ENCODE data around the gene CENPB.
A peak's percentile ranks its signal among the peaks of the same experiment; 100 is the strongest.

CENPB gene

GRCh38 chr20:3749087-3749688 lies 37.4 kb downstream of the CENPB start:
- TF ChIP-seq GATA1 (IDR thresholded peaks at IDR 0.05; ENCODE audit: low read depth, low read length) = no peak
- no peak for TF ChIP-seq POLR2A (IDR thresholded peaks at IDR 0.05; ENCODE audit: low read length)
- DNase-seq = no peak

- TF ChIP-seq POLR2A (IDR thresholded peaks at IDR 0.05; ENCODE audit: low read length) (no peak), GATA1 (IDR thresholded peaks at IDR 0.05; ENCODE audit: low read depth, low read length) (no peak)
- no peak for DNase-seq
Measured at GRCh38 chr20:3748073-3748472, 38.5 kb downstream of the CENPB start.

GRCh38 chr20:3747471-3747870 lies 39.1 kb downstream of the CENPB start:
- DNase-seq = no peak
- no peak for TF ChIP-seq POLR2A (IDR thresholded peaks at IDR 0.05; ENCODE audit: low read length)
- no peak for TF ChIP-seq GATA1 (IDR thresholded peaks at IDR 0.05; ENCODE audit: low read depth, low read length)

GRCh38 chr20:3745686-3746173 lies 40.8 kb downstream of the CENPB start:
- TF ChIP-seq GATA1 (IDR thresholded peaks at IDR 0.05; ENCODE audit: low read depth, low read length) (no peak), POLR2A (IDR thresholded peaks at IDR 0.05; ENCODE audit: low read length) (no peak)
- DNase-seq = no peak

GRCh38 chr20:3744806-3745685 lies 41.5 kb downstream of the CENPB start:
- TF ChIP-seq POLR2A (IDR thresholded peaks at IDR 0.05; ENCODE audit: low read length) = no peak
- no peak for TF ChIP-seq GATA1 (IDR thresholded peaks at IDR 0.05; ENCODE audit: low read depth, low read length)
- peak; percentile 88 to 89 for DNase-seq

DNA sequence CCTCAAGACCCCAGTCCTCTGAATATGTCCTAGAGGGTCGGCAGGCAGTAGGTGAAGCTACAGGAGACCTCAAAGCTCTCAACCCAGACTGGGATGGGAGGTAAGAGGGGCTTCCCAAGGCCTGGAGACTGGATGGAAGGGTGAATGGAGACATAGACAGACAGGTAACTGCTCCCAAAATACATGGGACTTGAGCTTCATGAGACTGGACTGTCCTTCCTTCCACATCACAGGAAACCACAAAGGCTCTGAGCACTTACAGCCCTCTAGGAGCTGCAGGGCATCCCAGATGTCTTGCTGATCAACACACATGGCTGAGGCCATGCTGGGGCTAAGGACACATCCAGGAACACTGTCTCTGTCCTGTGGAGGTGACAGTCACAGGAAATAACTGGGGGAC lies 42.5 kb downstream of the CENPB start:
- TF ChIP-seq GATA1 (IDR thresholded peaks at IDR 0.05; ENCODE audit: low read depth, low read length) (no peak), POLR2A (IDR thresholded peaks at IDR 0.05; ENCODE audit: low read length) (no peak)

GRCh38 chr20:3743251-3743650 lies 43.3 kb downstream of the CENPB start:
- no peak for DNase-seq
- TF ChIP-seq POLR2A (IDR thresholded peaks at IDR 0.05; ENCODE audit: low read length) (no peak), GATA1 (IDR thresholded peaks at IDR 0.05; ENCODE audit: low read depth, low read length) (no peak)

More for the DNA sequence above, 42.5 kb downstream of the CENPB start:
- no peak for DNase-seq

GRCh38 chr20:3741836-3742458 lies 44.6 kb downstream of the CENPB start:
- DNase-seq = no peak
- TF ChIP-seq POLR2A (IDR thresholded peaks at IDR 0.05; ENCODE audit: low read length) = no peak
- no peak for TF ChIP-seq GATA1 (IDR thresholded peaks at IDR 0.05; ENCODE audit: low read depth, low read length)

DNA sequence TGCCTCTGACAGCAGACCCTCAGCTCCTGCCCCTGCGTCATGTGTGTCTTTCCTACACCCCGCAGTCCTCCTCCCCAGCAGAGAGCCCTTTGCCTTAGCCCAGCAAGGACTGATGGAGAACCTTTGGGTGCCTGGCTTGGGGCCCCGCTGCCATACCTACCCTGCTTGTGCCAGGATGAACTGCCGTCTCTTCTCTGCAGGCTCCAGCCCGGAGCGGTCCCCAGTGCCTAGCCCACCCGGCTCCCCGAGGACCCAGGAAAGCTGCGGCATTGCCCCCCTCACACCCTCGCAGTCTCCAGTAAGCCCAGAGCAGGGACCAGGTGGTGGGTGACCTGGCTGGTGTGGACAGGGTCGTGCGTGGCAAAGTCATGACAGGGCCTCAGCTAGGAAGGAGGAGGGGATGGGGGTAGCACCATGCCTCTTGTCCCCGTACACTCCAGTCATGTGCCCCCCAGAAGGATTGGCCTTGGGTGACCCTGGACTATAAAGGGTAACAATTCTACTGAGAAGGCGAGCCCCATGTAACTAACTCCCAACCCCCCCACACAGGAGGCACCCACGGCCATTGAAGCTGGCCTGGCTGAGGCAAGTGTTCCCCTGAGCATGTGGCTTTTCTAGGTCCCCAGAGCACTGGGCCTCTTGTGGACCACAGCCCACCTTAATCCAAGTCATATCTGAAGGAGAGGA lies 45.8 kb downstream of the CENPB start:
- TF ChIP-seq GATA1 (IDR thresholded peaks at IDR 0.05; ENCODE audit: low read depth, low read length) (no peak), POLR2A (IDR thresholded peaks at IDR 0.05; ENCODE audit: low read length) (no peak)
- no peak for DNase-seq

GRCh38 chr20:3739926-3740451 lies 46.6 kb downstream of the CENPB start:
- no peak for TF ChIP-seq POLR2A (IDR thresholded peaks at IDR 0.05; ENCODE audit: low read length)
- no peak for TF ChIP-seq GATA1 (IDR thresholded peaks at IDR 0.05; ENCODE audit: low read depth, low read length)
- peak; percentile 39 to 46 for DNase-seq

GRCh38 chr20:3739054-3739925 lies 47.2 kb downstream of the CENPB start:
- no peak for DNase-seq
- TF ChIP-seq GATA1 (IDR thresholded peaks at IDR 0.05; ENCODE audit: low read depth, low read length) (no peak), POLR2A (IDR thresholded peaks at IDR 0.05; ENCODE audit: low read length) (no peak)

Data from erythroblast (primary cell).